ENCODE data around the gene FAIM2. TPM values are rescaled to one million over a fixed set of nuclear protein-coding genes. Genes with fewer than 3 reads are reported as not detected.

The FAIM2 gene
- total RNA-seq, 2 donors from 2014 or later = 2.8 TPM

DNA sequence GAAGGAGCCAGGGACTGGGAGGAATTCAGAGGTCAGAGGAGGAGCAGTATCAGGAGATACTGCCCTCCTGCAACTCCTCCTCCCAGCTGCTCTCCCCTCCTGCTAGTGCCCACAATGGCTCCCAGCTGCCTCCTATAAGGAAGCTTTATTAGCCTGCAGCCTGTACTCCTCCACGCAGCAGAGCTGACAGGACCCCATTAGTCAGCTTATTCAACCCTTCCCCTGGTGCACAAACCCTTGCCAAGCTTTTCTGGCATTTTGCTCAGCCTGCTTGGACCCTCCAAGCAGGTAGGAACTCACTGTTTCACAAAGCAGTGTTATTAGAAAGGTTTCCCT, 39.9 kb upstream of the FAIM2 start:
- TF ChIP-seq, protein P1, sequence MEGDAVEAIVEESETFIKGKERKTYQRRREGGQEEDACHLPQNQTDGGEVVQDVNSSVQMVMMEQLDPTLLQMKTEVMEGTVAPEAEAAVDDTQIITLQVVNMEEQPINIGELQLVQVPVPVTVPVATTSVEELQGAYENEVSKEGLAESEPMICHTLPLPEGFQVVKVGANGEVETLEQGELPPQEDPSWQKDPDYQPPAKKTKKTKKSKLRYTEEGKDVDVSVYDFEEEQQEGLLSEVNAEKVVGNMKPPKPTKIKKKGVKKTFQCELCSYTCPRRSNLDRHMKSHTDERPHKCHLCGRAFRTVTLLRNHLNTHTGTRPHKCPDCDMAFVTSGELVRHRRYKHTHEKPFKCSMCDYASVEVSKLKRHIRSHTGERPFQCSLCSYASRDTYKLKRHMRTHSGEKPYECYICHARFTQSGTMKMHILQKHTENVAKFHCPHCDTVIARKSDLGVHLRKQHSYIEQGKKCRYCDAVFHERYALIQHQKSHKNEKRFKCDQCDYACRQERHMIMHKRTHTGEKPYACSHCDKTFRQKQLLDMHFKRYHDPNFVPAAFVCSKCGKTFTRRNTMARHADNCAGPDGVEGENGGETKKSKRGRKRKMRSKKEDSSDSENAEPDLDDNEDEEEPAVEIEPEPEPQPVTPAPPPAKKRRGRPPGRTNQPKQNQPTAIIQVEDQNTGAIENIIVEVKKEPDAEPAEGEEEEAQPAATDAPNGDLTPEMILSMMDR (IDR thresholded peaks at IDR 0.05) = no peak
- DNase-seq (ENCODE audit: low spot score) (no peak), ATAC-seq (ENCODE audit: insufficient number of reproducible peaks, low FRiP score, low read depth) (no peak)
- H3K4me1 ChIP-seq (ENCODE audit: control insufficient read depth in 1 of 2, low read depth in 2 of 2) = no peaks in the 10 kb centered on the region
- H3K9me3 ChIP-seq = no peaks in the 10 kb centered on the region
- no peak overlapping the region for H3K4me3 ChIP-seq
- H3K27me3 ChIP-seq (replicated peaks; ENCODE audit: insufficient read depth) = no peaks in the 10 kb centered on the region
- no peak overlapping the region for H3K27ac ChIP-seq
- H3K36me3 ChIP-seq = no peaks in the 10 kb centered on the region

DNA sequence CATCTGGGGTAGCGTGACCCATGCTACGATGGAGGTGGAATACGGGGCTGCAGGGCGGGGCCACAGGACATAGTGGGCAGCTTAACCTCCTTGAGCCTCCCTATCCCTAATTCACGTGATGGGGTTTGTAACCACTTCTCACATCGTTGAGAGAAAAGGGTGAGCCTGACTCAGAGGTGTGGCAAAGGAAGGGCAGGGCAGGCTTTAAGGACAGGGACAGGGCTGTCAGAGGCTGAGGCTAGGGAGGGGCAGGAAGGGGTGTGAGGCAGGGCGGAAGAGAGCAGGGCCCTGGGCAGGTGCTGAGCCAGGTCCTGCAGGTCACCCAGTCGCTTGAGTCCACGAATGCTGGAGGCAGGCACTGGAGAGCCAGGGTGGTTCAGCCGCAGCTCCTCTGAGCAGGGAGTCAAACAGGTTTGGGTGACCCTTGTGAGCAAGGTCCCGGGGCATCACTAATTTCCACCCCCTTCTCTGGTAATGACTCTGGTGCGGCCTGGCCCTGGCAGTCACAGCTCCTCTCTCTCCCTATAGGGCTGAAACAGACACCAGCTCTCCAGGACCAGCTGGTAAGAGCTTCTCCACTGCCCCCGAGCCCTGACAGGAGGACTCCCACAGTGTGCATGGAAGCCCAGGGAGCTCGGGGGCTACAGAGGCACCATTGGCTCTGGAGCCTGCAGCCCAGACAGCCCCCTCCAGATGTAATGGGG, 39.4 kb upstream of the FAIM2 start:
- no peaks in the 10 kb centered on the region for H3K27me3 ChIP-seq (replicated peaks; ENCODE audit: insufficient read depth)
- no peak for ATAC-seq (ENCODE audit: insufficient number of reproducible peaks, low FRiP score, low read depth)

DNA sequence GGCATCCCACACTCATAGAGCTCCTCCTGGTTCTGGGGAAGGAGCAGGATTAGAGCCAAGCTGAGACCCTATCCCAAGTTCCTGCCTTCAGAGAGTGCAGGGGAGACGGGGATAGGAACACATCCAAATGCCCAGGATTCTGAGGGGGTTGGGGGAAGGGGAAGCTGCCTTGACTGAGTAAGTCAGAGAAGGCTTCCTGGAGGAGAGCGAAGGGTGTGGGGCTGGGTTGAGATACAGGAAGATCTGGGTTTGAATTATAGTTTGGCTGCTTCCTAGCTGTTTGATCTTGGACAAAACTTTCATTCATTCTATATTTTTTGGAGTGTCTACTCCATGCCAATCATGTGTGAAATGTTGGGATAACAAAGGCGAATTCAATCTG, 38.8 kb upstream of the FAIM2 start:
- TF ChIP-seq, protein P1 (IDR thresholded peaks at IDR 0.05) = no peak
- Histone ChIP-seq H3K36me3 (no peaks in the 10 kb centered on the region), H3K27ac (no peak overlapping the region), H3K4me3 (no peak overlapping the region), H3K4me1 (ENCODE audit: control insufficient read depth in 1 of 2, low read depth in 2 of 2) (no peaks in the 10 kb centered on the region), H3K27me3 (replicated peaks; ENCODE audit: insufficient read depth) (no peaks in the 10 kb centered on the region), H3K9me3 (no peaks in the 10 kb centered on the region)
- ATAC-seq (ENCODE audit: insufficient number of reproducible peaks, low FRiP score, low read depth) (no peak), DNase-seq (ENCODE audit: low spot score) (no peak)

More for the DNA sequence above, 39.4 kb upstream of the FAIM2 start:
- TF ChIP-seq, protein P1 (IDR thresholded peaks at IDR 0.05) = no peak
- Histone ChIP-seq H3K27ac (no peak overlapping the region), H3K4me3 (no peak overlapping the region), H3K4me1 (ENCODE audit: control insufficient read depth in 1 of 2, low read depth in 2 of 2) (no peaks in the 10 kb centered on the region), H3K9me3 (no peaks in the 10 kb centered on the region), H3K36me3 (no peaks in the 10 kb centered on the region)
- DNase-seq (ENCODE audit: low spot score) = no peak

DNA sequence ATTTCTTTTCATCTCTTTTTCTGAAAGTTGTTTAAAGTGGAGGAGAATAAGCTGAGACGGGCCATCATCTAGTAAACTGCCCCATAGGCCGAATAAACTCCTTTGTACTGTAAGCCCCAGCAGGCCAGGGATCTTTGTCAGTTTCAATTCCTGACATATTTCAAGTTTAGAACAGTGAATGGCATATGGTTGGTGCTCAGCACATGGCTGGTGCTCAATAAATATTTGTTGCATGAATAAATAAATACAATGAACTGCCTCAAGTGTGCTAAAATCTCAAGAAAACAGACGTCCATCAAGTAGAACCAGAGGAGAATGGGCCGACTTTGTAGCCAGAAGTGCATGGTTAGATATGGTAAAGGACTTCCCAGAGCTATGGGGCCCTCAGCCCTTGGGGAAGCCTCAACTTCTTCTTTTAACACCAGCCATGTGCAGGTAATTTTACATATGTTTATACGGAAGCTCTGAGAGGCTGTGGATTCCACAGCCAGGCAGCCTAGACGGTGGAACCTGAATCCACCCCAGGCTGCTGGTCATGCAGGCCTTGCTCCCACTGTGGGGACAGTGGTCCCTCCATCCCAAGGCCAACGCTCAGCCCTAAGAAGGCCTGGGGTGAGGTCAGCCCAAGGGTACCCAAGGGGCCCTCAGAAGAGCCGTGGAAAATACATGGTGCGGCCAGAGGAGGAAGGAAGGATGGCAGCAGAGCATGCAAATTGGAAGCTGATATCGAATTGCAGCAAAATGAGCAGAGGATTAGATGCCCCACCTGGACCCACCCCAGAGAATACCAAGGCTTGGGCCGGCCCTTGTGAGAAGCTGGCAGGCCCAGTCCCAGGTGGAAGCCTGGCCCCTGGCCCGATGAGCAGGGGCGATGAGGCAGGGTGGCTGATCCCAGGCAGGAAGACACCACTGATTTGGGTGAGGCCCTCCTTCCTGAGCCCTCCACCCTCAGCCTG, 38.1 kb upstream of the FAIM2 start:
- no peak overlapping the region for H3K27ac ChIP-seq
- TF ChIP-seq, protein P1 (IDR thresholded peaks at IDR 0.05) = no peak
- no peaks in the 10 kb centered on the region for H3K36me3 ChIP-seq
- H3K4me3 ChIP-seq = no peak overlapping the region
- no peaks in the 10 kb centered on the region for H3K27me3 ChIP-seq (replicated peaks; ENCODE audit: insufficient read depth)
- H3K4me1 ChIP-seq (ENCODE audit: control insufficient read depth in 1 of 2, low read depth in 2 of 2) = no peaks in the 10 kb centered on the region
- ATAC-seq (ENCODE audit: insufficient number of reproducible peaks, low FRiP score, low read depth) (no peak), DNase-seq (ENCODE audit: low spot score) (no peak)
- no peaks in the 10 kb centered on the region for H3K9me3 ChIP-seq

DNA sequence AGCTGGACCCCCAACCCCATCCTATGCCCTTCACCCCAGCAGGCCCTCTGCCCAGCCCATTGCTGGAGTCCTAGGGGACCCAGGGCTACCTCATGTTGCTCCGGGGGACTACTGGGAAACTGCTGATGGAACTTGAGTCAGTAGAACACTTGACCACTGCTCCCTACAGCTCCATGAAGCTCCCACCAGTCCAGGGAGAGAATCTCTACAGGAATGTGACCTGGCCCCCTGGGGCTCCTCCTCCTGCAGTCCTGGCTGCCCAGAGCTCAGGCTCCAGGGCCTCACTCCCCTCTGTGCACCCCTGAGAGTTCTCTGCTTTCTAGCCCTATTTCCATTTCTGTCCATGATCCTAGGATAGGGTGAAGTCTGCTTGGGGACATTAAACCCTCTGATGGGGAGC, 36.0 kb upstream of the FAIM2 start:
- no peak overlapping the region for H3K4me3 ChIP-seq

More for the DNA sequence above, 36.0 kb upstream of the FAIM2 start:
- Histone ChIP-seq H3K4me1 (ENCODE audit: control insufficient read depth in 1 of 2, low read depth in 2 of 2) (no peaks in the 10 kb centered on the region), H3K27ac (no peak overlapping the region), H3K36me3 (no peaks in the 10 kb centered on the region), H3K9me3 (no peaks in the 10 kb centered on the region), H3K27me3 (replicated peaks; ENCODE audit: insufficient read depth) (no peaks in the 10 kb centered on the region)
- TF ChIP-seq, protein P1 (IDR thresholded peaks at IDR 0.05) = no peak
- no peak for ATAC-seq (ENCODE audit: insufficient number of reproducible peaks, low FRiP score, low read depth)
- DNase-seq (ENCODE audit: low spot score) = no peak

Data from thoracic aorta (tissue), 2 donors.